LNCaP clone FGC (cell line): ENCODE measurements around the gene PSD.
A peak's percentile ranks its signal among the peaks of the same experiment; 100 is the strongest.

Experiments used
- DNase-seq: peaks from one replicate; pipeline ENCODE4 v3.0.0-alpha.2; 2011; ENCODE audit warnings: low read depth
- H3K4me3 ChIP-seq: 2 replicates; pipeline ENCODE4 v1.5.1; 2011; ENCODE audit warnings: mild to moderate bottlenecking, low read depth, low read length, control low read depth
- CTCF ChIP-seq: IDR thresholded peaks from 2 replicates; pipeline ENCODE4 v1.5.1; 2012; ENCODE audit warnings: mild to moderate bottlenecking; ENCODE audit not compliant: control insufficient read depth, insufficient read depth; ENCODE audit errors: extremely low read depth

Gene PSD

DNA sequence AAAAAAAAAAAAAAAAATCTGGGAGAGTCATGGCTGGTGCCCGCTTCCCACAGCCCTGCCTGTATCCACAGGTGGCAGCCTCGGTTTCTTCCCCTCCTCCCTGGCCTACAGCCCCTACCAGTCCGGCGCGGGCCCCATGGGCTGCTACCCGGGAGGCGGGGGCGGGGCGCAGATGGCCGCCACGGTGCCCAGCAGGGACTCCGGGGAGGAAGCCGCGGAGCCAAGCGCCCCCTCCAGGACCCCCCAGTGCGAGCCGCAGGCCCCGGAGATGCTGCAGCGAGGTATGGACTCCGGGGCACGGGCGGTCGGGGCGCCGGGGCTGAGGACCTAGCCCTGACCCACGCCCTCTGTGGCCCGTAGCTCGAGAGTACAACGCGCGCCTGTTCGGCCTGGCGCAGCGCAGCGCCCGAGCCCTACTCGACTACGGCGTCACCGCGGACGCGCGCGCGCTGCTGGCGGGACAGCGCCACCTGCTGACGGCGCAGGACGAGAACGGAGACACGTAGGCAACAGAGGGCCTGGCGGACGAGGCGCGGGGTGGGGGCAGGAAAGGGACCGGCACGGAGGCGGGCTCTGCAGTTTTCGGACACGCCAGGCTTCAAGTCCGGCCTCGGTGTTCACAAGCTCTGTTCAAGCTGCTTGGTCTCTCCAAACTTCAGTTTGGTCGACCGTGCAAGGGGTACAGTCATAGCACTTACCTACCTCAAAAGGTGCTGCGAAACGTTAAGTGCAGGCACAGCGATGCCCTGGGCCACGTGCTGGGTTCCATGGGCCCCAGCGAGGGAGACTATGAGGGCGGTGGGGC, 19.2 kb downstream of the PSD start:
- H3K4me3 ChIP-seq, result peak overlapping the region; percentile 58
- peak; percentile 100 for TF ChIP-seq CTCF
- DNase-seq, result peak; percentile 56

GRCh38 chr10:102398172-102399020, 20.2 kb downstream of the PSD start:
- peak overlapping the region; percentile 58 for H3K4me3 ChIP-seq
- no peak for DNase-seq

GRCh38 chr10:102397222-102398171, 21.1 kb downstream of the PSD start:
- H3K4me3 ChIP-seq, result no peak overlapping the region
- no peak for DNase-seq

More at GRCh38 chr10:102398172-102399020, 20.2 kb downstream of the PSD start:
- TF ChIP-seq CTCF, result no peak

GRCh38 chr10:102396730-102397151, 21.8 kb downstream of the PSD start:
- peak overlapping the region; percentile 90 for H3K4me3 ChIP-seq
- TF ChIP-seq CTCF, result no peak
- no peak for DNase-seq

More at GRCh38 chr10:102397222-102398171, 21.1 kb downstream of the PSD start:
- no peak for TF ChIP-seq CTCF

DNA sequence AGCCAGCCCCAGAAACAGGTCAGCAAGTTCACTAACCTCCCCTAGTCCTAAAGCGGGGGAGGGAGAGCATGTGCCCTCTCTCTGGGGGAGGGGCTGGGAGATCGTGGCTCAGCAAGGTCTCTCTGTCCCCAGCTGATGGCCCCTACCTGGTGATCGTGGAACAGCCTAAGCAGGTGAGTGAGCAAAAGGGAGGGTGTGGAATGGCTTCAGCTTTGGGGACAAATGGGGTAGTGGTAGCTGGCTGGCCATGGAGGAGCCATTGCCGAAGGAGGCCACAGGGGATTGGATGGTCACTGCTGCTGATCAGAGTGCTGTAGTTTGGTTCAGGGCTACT, 22.3 kb downstream of the PSD start:
- DNase-seq, result no peak
- TF ChIP-seq CTCF, result no peak
- peak overlapping the region; percentile 90 for H3K4me3 ChIP-seq

- H3K4me3 ChIP-seq, result peak within 1 kb of the TSS; percentile 90
- no peak for TF ChIP-seq CTCF
- peak; percentile 32 for DNase-seq
These were observed 22.9 kb downstream of the PSD start, which contains the start of gene NFKB2 for GRCh38 chr10:102395400-102396316. Gene NFKB2, plus strand, starts transcription at chr10:102395705. Its CDS starts 255 bp downstream, at chr10:102395960.
